Lung (tissue), 12 donors: ENCODE results near the gene TMIGD2. TPM values are rescaled to one million over a fixed set of nuclear protein-coding genes. Genes with fewer than 3 reads are reported as not detected.

Experiments used
- ATAC-seq: fragments of 200-7000 bp; cut with Tn5 transposase; one replicate; pipeline ENCODE4 v1.9.1; 2020; ENCODE audit warnings: moderate number of reproducible peaks; ENCODE audit not compliant: insufficient read depth, low FRiP score
- DNase-seq, 3 donors: peaks; one replicate each; pipeline ENCODE4 v3.0.0-alpha.2; 2013 to 2017
- H3K27ac ChIP-seq, 2 donors: one replicate each; pipeline ENCODE4 v1.5.1; 2013; ENCODE audit warnings: mild to moderate bottlenecking in 2 of 2, moderate library complexity in 2 of 2, control low read depth in 1 of 2, inconsistent platforms in 1 of 2, low read depth in 1 of 2, low read length in 1 of 2
- H3K27me3 ChIP-seq, 3 donors: one replicate each; pipeline ENCODE4 v1.5.1; 2013; ENCODE audit warnings: low read length in 2 of 3; ENCODE audit not compliant: control insufficient read depth in 3 of 3, insufficient read depth in 3 of 3
- H3K36me3 ChIP-seq, 4 donors: one replicate each; pipeline ENCODE4 v1.5.1; 2013; ENCODE audit warnings: low read length in 4 of 4, mild to moderate bottlenecking in 1 of 4, moderate library complexity in 1 of 4; ENCODE audit not compliant: control insufficient read depth in 4 of 4, insufficient read depth in 4 of 4
- H3K4me1 ChIP-seq, 5 donors: one replicate each; pipeline ENCODE4 v1.5.1; 2013; ENCODE audit warnings: low read length in 5 of 5, mild to moderate bottlenecking in 2 of 5, moderate library complexity in 1 of 5; ENCODE audit not compliant: control insufficient read depth in 5 of 5, insufficient read depth in 5 of 5
- H3K4me3 ChIP-seq: one replicate; pipeline ENCODE4 v1.5.1; 2013; ENCODE audit warnings: mild to moderate bottlenecking, control low read depth, moderate library complexity
- H3K9ac ChIP-seq, 2 donors: one replicate each; pipeline ENCODE4 v1.5.1; 2013; ENCODE audit warnings: low read length in 2 of 2, control low read depth in 1 of 2; ENCODE audit not compliant: insufficient read depth in 1 of 2
- H3K9me3 ChIP-seq, 4 donors: one replicate each; pipeline ENCODE4 v1.5.1; 2013; ENCODE audit warnings: low read length in 3 of 4, mild to moderate bottlenecking in 1 of 4, moderate library complexity in 1 of 4; ENCODE audit not compliant: control insufficient read depth in 4 of 4, insufficient read depth in 3 of 4
- CTCF ChIP-seq: IDR thresholded peaks from 2 replicates; pipeline ENCODE4 v1.5.1; 2012; ENCODE audit warnings: mild to moderate bottlenecking; ENCODE audit errors: control extremely low read depth, extremely low read depth
- WGBS, 2 donors: extraction: QIAGEN DNeasy Blood & Tissue Kit; methylation state at CpG; one replicate each; pipeline ENCODE4 v1.1.7; 2013; 5-methylcytosine and 5-hydroxymethylcytosine counted together
- polyA plus RNA-seq, 2 donors: library from polyadenylated mRNA; stranded (reverse); fragments of 200-250 nt; gene quantifications; one replicate each; pipeline ENCODE4 v1.2.1, GENCODE V29; 2013
- total RNA-seq, 2 donors: library from RNA; depleted of rRNA in 1 of 2; stranded (reverse); fragments of >200 nt in 1 of 2; gene quantifications; one replicate each; pipeline ENCODE4 v1.2.1, GENCODE V29; 2014 to 2021
- donor health status: control.
- donor health status: control.
- donor health status: Bipolar disorder and iron deficiency.
- donor health status: healthy.
- donor health status: DM: yes; HTN: yes; CAD: no.

Gene TMIGD2
- total and polyA plus RNA-seq, 4 donors: 0.34 to 1.7 (median 1.1) TPM

DNA sequence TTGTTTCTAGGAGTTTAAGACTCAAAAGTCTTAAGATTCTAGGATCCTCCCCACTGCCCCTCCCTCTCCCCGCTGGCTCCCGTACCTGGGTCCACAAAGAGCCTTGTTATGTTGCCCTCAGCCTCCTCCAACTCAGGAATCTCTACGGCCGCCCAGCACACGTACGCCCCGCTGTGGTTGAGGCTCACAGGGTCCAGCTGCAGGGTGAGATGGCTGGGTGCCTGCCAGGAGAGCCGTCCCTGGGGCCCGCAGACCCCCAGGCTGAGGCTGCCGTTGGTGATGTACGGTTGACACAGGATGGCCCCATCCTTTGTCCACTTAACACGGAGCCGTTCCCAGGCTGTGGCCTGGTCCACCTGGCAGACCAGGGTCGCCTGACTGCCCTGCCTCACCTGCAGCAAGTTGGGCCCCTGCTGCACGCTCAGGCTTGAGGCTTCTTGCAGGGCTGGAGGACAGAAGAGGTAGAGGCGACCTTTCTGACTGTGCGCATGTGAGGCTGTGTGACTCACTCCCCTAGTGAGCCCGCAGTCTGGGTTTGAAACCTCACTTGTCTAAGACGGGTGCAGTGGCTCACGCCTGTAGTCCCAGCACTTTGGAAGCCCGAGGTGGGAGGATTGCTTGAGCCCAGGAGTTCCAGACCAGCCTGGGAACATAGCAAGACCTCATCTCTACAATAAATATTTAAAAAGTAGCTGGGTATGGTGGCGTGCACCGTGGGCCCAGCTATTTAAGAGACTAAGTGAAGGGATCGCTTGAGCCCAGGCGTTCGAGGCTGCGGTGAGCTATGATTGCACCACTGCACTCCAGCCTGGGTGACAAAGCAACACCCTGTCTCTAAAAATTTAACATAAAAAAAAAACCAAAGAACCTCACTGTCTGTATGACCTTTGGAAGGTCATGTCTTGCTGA lies 4.0 kb downstream of the TMIGD2 start:
- DNase-seq (no peak), ATAC-seq (no peak)
- H3K9me3 ChIP-seq: peaks cover 0 to 4% (median 0%) of the 10 kb centered on the region in 4 donors
- H3K27ac ChIP-seq: no peak overlapping the region
- peaks cover 0 to 6% (median 0%) of the 10 kb centered on the region in 5 donors for H3K4me1 ChIP-seq
- H3K36me3 ChIP-seq: no peaks in the 10 kb centered on the region
- no peak overlapping the region for H3K4me3 ChIP-seq
- 75 to 79% methylated on average over 27 of the region's 27 CpGs for WGBS, 2 donors
- no peaks in the 10 kb centered on the region for H3K27me3 ChIP-seq
- H3K9ac ChIP-seq: no peak overlapping the region
- no peak for TF ChIP-seq CTCF

DNA sequence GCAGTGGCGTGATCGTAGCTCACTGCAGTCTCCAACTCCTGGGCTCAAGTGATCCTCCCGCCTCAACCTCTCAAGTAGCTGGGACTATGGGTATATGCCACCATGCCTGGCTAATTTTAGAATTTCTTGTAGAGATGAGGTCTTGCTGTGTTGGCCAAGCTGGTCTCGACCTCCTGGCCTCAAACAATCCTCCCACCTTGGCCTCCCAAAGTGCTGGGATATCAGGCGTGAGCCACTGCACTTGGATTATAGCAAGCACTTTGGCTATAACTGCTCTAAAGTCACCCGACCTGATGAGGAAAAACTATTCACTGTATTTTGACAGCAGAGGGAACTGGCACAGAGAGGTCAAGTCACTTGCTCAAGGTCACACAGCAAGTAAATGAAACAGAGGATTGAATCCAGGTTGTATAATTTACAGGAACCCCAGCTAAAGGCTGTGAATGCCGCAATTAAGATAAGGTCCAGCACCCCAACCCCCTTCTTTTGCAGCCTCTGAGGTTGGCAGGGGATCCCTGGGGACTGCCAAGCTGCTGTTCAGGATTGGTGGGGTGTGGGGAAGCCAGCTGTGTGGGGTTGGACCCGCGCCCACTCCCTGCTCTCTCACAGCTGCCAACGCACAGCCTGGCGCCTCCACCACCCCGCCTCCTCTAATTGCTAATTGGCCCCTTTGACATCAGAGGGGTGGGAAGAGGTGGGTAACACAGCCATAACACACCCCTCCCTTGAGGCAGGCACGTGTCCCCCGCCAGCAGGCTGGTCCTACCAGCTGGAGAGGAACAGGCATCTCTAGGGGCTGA lies 6.0 kb downstream of the TMIGD2 start:
- H3K4me3 ChIP-seq: no peak overlapping the region
- H3K36me3 ChIP-seq: no peaks in the 10 kb centered on the region
- no peak overlapping the region for H3K27ac ChIP-seq
- ATAC-seq (no peak), DNase-seq (peak; percentile 66 to 74 (median 72))
- TF ChIP-seq CTCF: no peak
- 48 to 64% methylated on average over 14 of the region's 14 CpGs for WGBS, 2 donors
- no peak overlapping the region for H3K9ac ChIP-seq
- no peaks in the 10 kb centered on the region for H3K27me3 ChIP-seq
- peaks cover 0 to 4% (median 0%) of the 10 kb centered on the region in 4 donors for H3K9me3 ChIP-seq
- H3K4me1 ChIP-seq: peaks cover 0 to 6% (median 0%) of the 10 kb centered on the region in 5 donors

- TF ChIP-seq CTCF: no peak
- Histone ChIP-seq H3K9me3 (peaks cover 0 to 5% (median 0%) of the 10 kb centered on the region in 4 donors), H3K36me3 (no peaks in the 10 kb centered on the region), H3K27me3 (no peaks in the 10 kb centered on the region), H3K9ac (no peak overlapping the region), H3K27ac (no peak overlapping the region), H3K4me3 (no peak overlapping the region), H3K4me1 (peaks cover 0 to 6% (median 0%) of the 10 kb centered on the region in 5 donors)
- 57 to 67% methylated on average over 10 of the region's 10 CpGs for WGBS, 2 donors
- ATAC-seq: no peak
- DNase-seq: no peak
Observed at GRCh38 chr19:4294389-4294788, 7.8 kb downstream of the TMIGD2 start.
